CD14-positive monocyte (primary cell): ENCODE measurements around the gene ZNF445. TPM values are rescaled to one million over a fixed set of nuclear protein-coding genes. Genes with fewer than 3 reads are reported as not detected.

Source experiments
- DNase-seq, 3 donors: peaks; one replicate each; pipeline ENCODE4 v3.0.0-alpha.2; 2011 to 2022
- H2AFZ ChIP-seq: 2 replicates; pipeline ENCODE4 v1.6.0; 2012; ENCODE audit warnings: mild to moderate bottlenecking, low read depth, low read length, inconsistent platforms; ENCODE audit not compliant: insufficient read depth, poor library complexity, severe bottlenecking
- H3K27ac ChIP-seq, 2 donors: 1 replicate in 1 of 2; 2 replicates in 1 of 2; pipeline ENCODE4 v1.5.1; 2012 to 2013; ENCODE audit warnings: low read length in 2 of 2, control low read depth in 1 of 2, inconsistent platforms in 1 of 2, low read depth in 1 of 2, mild to moderate bottlenecking in 1 of 2
- H3K27me3 ChIP-seq, 2 donors: one replicate each; pipeline versions ENCODE4 v1.6.0 to v1.6.1; 2011 to 2013; ENCODE audit warnings: low read length in 2 of 2; ENCODE audit not compliant: control insufficient read depth in 2 of 2, insufficient read depth in 2 of 2
- H3K36me3 ChIP-seq, 2 donors: replicated peaks in 1 of 2; 1 replicate in 1 of 2; 2 replicates in 1 of 2; pipeline versions ENCODE4 v1.5.1 to v1.6.1; 2012 to 2013; ENCODE audit warnings: low read length in 2 of 2, control low read depth in 1 of 2, inconsistent platforms in 1 of 2, mild to moderate bottlenecking in 1 of 2; ENCODE audit not compliant: insufficient read depth in 2 of 2, control insufficient read depth in 1 of 2
- H3K4me1 ChIP-seq, 2 donors: 1 replicate in 1 of 2; 2 replicates in 1 of 2; pipeline versions ENCODE4 v1.5.1 to v1.6.1; 2012 to 2013; ENCODE audit warnings: low read length in 2 of 2, control low read depth in 1 of 2, inconsistent platforms in 1 of 2, mild to moderate bottlenecking in 1 of 2, moderate library complexity in 1 of 2; ENCODE audit not compliant: insufficient read depth in 2 of 2, control insufficient read depth in 1 of 2
- H3K4me2 ChIP-seq: replicated peaks from 2 replicates; pipeline ENCODE3; 2012; ENCODE audit warnings: low read length, moderate library complexity, mild to moderate bottlenecking; ENCODE audit not compliant: poor library complexity, severe bottlenecking; ENCODE audit errors: extremely low read depth
- H3K4me3 ChIP-seq, 3 experiments: fragments of 200-600 bp in 1 of 3; sonication (generic) in 1 of 3; replicated peaks in 1 of 3; 1 replicate in 2 of 3; 2 replicates in 1 of 3; pipeline ENCODE4 v1.5.1; 2011 to 2013; ENCODE audit warnings: low read length in 3 of 3, mild to moderate bottlenecking in 3 of 3, control low read depth in 2 of 3, low read depth in 2 of 3, inconsistent platforms in 1 of 3, moderate library complexity in 1 of 3
- H3K79me2 ChIP-seq: 2 replicates; pipeline ENCODE4 v1.6.0; 2012; ENCODE audit warnings: mild to moderate bottlenecking, control low read depth, inconsistent platforms, low read length, moderate library complexity; ENCODE audit not compliant: insufficient read depth
- H3K9ac ChIP-seq: 2 replicates; pipeline ENCODE4 v1.6.0; 2017; ENCODE audit warnings: low read length, mild to moderate bottlenecking; ENCODE audit not compliant: insufficient read depth, poor library complexity, severe bottlenecking
- H3K9me3 ChIP-seq, 2 donors: replicated peaks in 1 of 2; 1 replicate in 1 of 2; 2 replicates in 1 of 2; pipeline versions ENCODE4 v1.5.1 to v1.6.1; 2012 to 2013; ENCODE audit warnings: low read length in 2 of 2, control low read depth in 1 of 2; ENCODE audit not compliant: control insufficient read depth in 1 of 2, insufficient read depth in 1 of 2
- H4K20me1 ChIP-seq: 2 replicates; pipeline ENCODE4 v1.6.0; 2012; ENCODE audit warnings: mild to moderate bottlenecking, low read length, control low read depth, moderate library complexity; ENCODE audit not compliant: insufficient read depth
- H3K27ac Mint-ChIP-seq, 7 donors: one replicate each; pipeline ENCODE4 v1.8.0; 2020; ENCODE audit warnings: mild to moderate bottlenecking in 7 of 7, mixed read lengths in 7 of 7, moderate library complexity in 6 of 7, inconsistent platforms in 2 of 7
- H3K27me3 Mint-ChIP-seq, 3 donors: one replicate each; pipeline ENCODE4 v1.8.0; 2021 to 2022; ENCODE audit warnings: low read depth in 3 of 3, mild to moderate bottlenecking in 3 of 3, mixed read lengths in 3 of 3, moderate library complexity in 3 of 3, inconsistent platforms in 1 of 3
- H3K36me3 Mint-ChIP-seq, 2 donors: one replicate each; pipeline ENCODE4 v1.8.0; 2020; ENCODE audit warnings: mixed read lengths in 2 of 2, inconsistent platforms in 1 of 2, mild to moderate bottlenecking in 1 of 2
- H3K4me1 Mint-ChIP-seq: one replicate; pipeline ENCODE4 v1.8.0; 2020; ENCODE audit warnings: mild to moderate bottlenecking, mixed read lengths
- H3K4me3 Mint-ChIP-seq, 2 donors: one replicate each; pipeline ENCODE4 v1.8.0; 2020; ENCODE audit warnings: mild to moderate bottlenecking in 2 of 2, mixed read lengths in 2 of 2, moderate library complexity in 1 of 2
- H3K9me3 Mint-ChIP-seq, 7 donors: one replicate each; pipeline ENCODE4 v1.8.0; 2020 to 2022; ENCODE audit warnings: mixed read lengths in 7 of 7, mild to moderate bottlenecking in 6 of 7, moderate library complexity in 6 of 7, inconsistent platforms in 2 of 7
- WGBS: methylation state at CpG from one replicate; pipeline ENCODE4 v1.1.5; 2013; ENCODE audit warnings: missing lambda C conversion rate; ENCODE audit not compliant: insufficient coverage; 5-methylcytosine and 5-hydroxymethylcytosine counted together
- intact Hi-C, 2 donors: fragments of 100-400 bp; cut with micrococcal nuclease; formaldehyde crosslinking; loops; one replicate each; pipeline versions ENCODE4 v1.15.0 to v1.15.1; 2023
- polyA plus RNA-seq, 3 donors: library from polyadenylated mRNA; depleted of rRNA in 1 of 3; unstranded in 2 of 3; stranded (reverse) in 1 of 3; fragments of 300-500 nt in 2 of 3; fragments of >200 nt in 1 of 3; fragmentation: Illumina TruSeq in 2 of 3; gene quantifications; 1 replicate in 2 of 3; 2 replicates in 1 of 3; pipeline ENCODE4 v1.2.3, GENCODE V29; 2012 to 2021
- TF ChIP-seq, protein P1 (sequence below): fragments of 200-600 bp; IDR thresholded peaks from one replicate; pipeline ENCODE4 v1.8.0; 2022; ENCODE audit warnings: antibody characterized with exemption, mild to moderate bottlenecking

ZNF445 gene
- polyA plus RNA-seq, 3 donors, result 0.41 to 2.5 (median 1.1) TPM

DNA sequence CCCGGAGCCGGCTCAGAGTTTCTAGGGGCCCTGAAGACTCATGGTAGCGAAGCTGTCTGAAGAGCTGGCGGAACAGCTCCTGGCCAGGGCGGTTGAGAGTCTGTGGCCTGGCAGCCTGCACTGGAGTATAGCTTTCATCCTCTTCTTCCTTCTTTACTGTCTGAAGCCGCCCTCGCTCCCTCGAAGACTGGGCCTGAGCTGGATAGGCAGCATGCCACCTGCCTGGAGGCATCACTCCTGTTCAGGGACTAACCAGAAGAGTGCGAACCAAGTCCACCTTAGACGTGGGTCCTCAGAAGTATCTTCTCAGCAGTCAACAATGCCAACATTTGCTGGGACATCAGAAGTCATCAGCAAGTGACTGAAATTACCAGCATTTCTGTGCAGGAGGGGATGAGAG lies 22.2 kb downstream of the ZNF445 start:
- TF ChIP-seq, protein P1, sequence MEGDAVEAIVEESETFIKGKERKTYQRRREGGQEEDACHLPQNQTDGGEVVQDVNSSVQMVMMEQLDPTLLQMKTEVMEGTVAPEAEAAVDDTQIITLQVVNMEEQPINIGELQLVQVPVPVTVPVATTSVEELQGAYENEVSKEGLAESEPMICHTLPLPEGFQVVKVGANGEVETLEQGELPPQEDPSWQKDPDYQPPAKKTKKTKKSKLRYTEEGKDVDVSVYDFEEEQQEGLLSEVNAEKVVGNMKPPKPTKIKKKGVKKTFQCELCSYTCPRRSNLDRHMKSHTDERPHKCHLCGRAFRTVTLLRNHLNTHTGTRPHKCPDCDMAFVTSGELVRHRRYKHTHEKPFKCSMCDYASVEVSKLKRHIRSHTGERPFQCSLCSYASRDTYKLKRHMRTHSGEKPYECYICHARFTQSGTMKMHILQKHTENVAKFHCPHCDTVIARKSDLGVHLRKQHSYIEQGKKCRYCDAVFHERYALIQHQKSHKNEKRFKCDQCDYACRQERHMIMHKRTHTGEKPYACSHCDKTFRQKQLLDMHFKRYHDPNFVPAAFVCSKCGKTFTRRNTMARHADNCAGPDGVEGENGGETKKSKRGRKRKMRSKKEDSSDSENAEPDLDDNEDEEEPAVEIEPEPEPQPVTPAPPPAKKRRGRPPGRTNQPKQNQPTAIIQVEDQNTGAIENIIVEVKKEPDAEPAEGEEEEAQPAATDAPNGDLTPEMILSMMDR, result no peak
- DNase-seq, result no peak
- no peak overlapping the region for H3K4me2 ChIP-seq
- H3K79me2 ChIP-seq, result peaks cover 27% of the 10 kb centered on the region
- H3K27ac ChIP-seq, result no peak overlapping the region
- intact Hi-C loops, result no loop called here
- Mint-ChIP-seq H3K27me3 (peaks cover 0 to 1% (median 0%) of the 10 kb centered on the region in 3 donors), H3K4me1 (no peaks in the 10 kb centered on the region), H3K9me3 (peaks cover 0 to 12% (median 7%) of the 10 kb centered on the region in 7 donors), H3K4me3 (no peak overlapping the region), H3K36me3 (peaks cover 56 to 72% of the 10 kb centered on the region in 2 donors), H3K27ac (peak overlapping the region in 5 of 7 donors; percentile 12 to 78 (median 34))
- no peaks in the 10 kb centered on the region for H3K4me1 ChIP-seq
- WGBS, result 97% methylated on average over 10 of the region's 10 CpGs
- H3K36me3 ChIP-seq, result peaks cover 59 to 77% of the 10 kb centered on the region in 2 donors
- no peak overlapping the region for H3K9ac ChIP-seq
- H3K9me3 ChIP-seq, result peaks cover 0 to under 1% of the 10 kb centered on the region in 2 donors
- no peaks in the 10 kb centered on the region for H3K27me3 ChIP-seq
- no peak overlapping the region for H3K4me3 ChIP-seq
- no peaks in the 10 kb centered on the region for H4K20me1 ChIP-seq
- H2AFZ ChIP-seq, result no peak overlapping the region

DNA sequence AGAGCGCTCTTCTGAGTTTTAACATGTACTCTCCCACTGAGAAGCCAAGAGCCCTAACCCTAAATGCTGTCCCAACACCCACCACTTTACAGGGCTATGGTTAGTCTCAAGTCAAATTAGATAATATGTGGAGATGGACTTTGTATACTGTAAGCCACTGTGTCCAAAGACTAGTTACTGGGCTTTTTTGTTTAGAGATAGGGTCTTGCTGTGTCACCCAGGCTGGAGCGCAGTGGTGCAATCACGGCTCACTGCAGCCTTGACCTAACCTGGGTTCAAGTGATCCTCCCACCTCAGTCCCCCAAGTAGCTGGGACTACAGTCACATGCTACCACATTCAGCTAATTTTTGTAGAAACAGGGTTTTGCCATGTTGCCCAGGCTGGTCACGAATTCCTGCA lies 23.2 kb downstream of the ZNF445 start:
- Histone ChIP-seq H3K4me3 (no peak overlapping the region), H3K9ac (no peak overlapping the region), H3K4me2 (no peak overlapping the region), H3K9me3 (no peaks in the 10 kb centered on the region), H4K20me1 (no peaks in the 10 kb centered on the region), H3K27ac (no peak overlapping the region), H3K4me1 (no peaks in the 10 kb centered on the region), H3K79me2 (peaks cover 22% of the 10 kb centered on the region), H3K27me3 (no peaks in the 10 kb centered on the region), H3K36me3 (peaks cover 70 to 88% of the 10 kb centered on the region in 2 donors), H2AFZ (no peak overlapping the region)
- TF ChIP-seq, protein P1, result no peak
- WGBS, result no CpG with 5 or more reads among the region's 4 CpGs
- Mint-ChIP-seq H3K27me3 (peaks cover 0 to 1% (median 0%) of the 10 kb centered on the region in 3 donors), H3K9me3 (peaks cover 0 to 17% (median 2%) of the 10 kb centered on the region in 7 donors), H3K36me3 (peaks cover 66 to 79% of the 10 kb centered on the region in 2 donors), H3K4me3 (no peak overlapping the region), H3K4me1 (no peaks in the 10 kb centered on the region), H3K27ac (peak overlapping the region in 1 of 7 donors; percentile 52)
- intact Hi-C loops, result no loop called here
- DNase-seq, result no peak
